ENCODE results near the gene RPL39L.
"Not testable (repeated sequence)": the region's sequence is repeated elsewhere in the genome, so short reads cannot be mapped to it uniquely, and the experiment has no call there.

RPL39L gene

DNA sequence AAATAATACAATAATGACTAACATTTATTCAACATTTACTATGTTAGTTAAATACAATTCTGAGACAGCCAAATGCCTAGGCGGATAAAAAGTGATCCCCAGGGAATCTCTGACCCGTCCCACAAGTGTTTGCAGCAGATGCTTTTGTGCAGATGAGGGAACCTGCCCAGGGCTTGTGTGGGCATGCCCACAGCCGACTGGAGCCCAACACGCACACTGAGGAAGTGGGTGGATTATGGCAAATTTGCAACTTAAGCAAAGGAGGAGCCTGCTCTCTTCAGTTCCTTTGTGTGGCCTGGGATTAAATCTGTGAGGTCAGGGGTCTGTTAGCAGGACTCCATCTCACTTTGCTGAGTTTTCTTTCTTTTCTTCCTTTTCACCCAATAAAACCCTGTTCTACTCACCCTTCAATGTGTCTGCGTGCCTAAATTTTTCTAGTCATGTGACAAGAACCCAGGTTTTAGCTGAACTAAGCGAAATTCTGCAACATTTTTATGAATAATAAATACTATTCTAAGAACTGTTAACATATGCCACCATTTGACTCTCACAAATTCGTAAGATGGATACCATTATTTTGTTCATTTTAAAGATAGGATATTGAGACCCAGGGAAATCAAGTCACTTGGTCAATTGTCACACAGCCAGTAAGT lies 44.0 kb upstream of the RPL39L start:
- DNase-seq (ENCODE audit: low spot score): no peak
- in situ Hi-C loops (cut with MboI; ENCODE audit: low pct_unique_long_range_greater_than_20kb, low sequenced_read_pairs, unreplicated experiment): no loop called here

DNA sequence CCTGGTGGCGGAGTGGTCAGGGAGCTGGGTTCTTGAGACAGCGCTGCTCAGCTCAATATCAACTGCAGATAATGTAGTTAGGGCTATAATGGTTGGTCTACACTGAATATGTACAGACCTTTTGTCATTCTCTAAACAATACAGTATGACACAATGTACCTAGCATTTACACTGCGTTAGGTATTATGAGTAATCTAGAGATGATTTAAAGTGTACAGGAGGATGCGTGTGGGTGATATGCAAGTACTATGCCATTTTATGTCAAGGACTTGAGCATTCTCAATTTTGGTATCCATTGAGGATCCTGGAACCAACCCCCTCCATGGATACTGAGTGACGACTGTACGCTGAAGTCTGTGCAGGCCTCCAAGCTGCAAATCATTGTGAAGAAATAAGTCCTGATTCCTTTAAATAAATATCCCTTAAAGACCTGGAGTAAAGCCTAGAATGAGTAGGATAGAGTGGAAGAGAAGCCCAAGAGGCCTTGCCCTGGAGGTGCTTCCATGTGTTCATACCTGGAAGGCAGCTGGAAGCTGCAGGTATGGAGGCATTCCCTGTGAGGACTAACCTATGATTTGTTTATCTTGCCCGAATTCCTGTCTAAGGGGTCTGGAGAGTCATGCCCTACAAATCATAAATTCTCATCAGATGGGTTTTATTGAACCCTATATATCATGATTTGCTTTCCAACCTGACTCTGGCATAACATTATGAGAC lies 42.3 kb upstream of the RPL39L start:
- no peak for TF ChIP-seq CTCF (IDR thresholded peaks at IDR 0.05; ENCODE audit: extremely low read depth, insufficient read depth, missing control alignments)
- no peak for DNase-seq (ENCODE audit: low spot score)
- in situ Hi-C loops (cut with MboI; ENCODE audit: low pct_unique_long_range_greater_than_20kb, low sequenced_read_pairs, unreplicated experiment): no loop called here

More for the DNA sequence above, 44.0 kb upstream of the RPL39L start:
- TF ChIP-seq CTCF (IDR thresholded peaks at IDR 0.05; ENCODE audit: extremely low read depth, insufficient read depth, missing control alignments): no peak

GRCh38 chr3:187172929-187173328 lies 33.6 kb upstream of the RPL39L start:
- no peak for TF ChIP-seq CTCF (IDR thresholded peaks at IDR 0.05; ENCODE audit: extremely low read depth, insufficient read depth, missing control alignments)
- DNase-seq (ENCODE audit: low spot score): no peak
- in situ Hi-C loops (cut with MboI; ENCODE audit: low pct_unique_long_range_greater_than_20kb, low sequenced_read_pairs, unreplicated experiment): no loop called here

- in situ Hi-C loops (cut with MboI; ENCODE audit: low pct_unique_long_range_greater_than_20kb, low sequenced_read_pairs, unreplicated experiment); DNase-seq (ENCODE audit: low spot score): not testable (repeated sequence)
Measured at GRCh38 chr3:187170911-187171310, 31.6 kb upstream of the RPL39L start.

- no peak for DNase-seq (ENCODE audit: low spot score)
- in situ Hi-C loops (cut with MboI; ENCODE audit: low pct_unique_long_range_greater_than_20kb, low sequenced_read_pairs, unreplicated experiment): loop anchor here (10.0 kb wide), 2 partner anchors 55 to 325 kb away; partner anchors contain the start of gene ADIPOQ
- no peak for TF ChIP-seq CTCF (IDR thresholded peaks at IDR 0.05; ENCODE audit: extremely low read depth, insufficient read depth, missing control alignments)
Measured at GRCh38 chr3:187169231-187169960, 30.1 kb upstream of the RPL39L start.

DNA sequence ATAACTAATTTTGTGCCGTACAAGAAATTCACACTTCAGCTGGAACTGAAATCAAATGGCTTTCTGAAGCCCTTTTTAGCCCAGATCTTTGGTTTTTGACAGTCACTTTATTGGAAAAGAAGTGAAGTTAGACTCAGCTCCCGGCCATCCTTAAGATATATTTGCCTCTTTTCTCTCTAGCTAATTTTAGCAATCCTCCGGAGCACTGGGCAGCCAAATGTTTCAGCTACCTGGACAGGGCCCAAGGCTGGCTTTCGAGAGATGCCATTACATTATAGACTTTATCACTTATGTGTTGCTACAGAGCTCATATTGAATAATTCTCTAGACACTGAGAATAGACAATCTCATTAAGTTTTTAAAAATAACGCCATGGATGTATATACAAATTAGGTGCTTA lies 28.5 kb upstream of the RPL39L start:
- TF ChIP-seq CTCF (IDR thresholded peaks at IDR 0.05; ENCODE audit: extremely low read depth, insufficient read depth, missing control alignments): no peak
- in situ Hi-C loops (cut with MboI; ENCODE audit: low pct_unique_long_range_greater_than_20kb, low sequenced_read_pairs, unreplicated experiment): loop anchor here (10.0 kb wide), 2 partner anchors 53 to 323 kb away; partner anchors contain the start of gene ADIPOQ
- DNase-seq (ENCODE audit: low spot score): no peak

All from GM13977 (cell line).